GM18951 (cell line): ENCODE data around the gene PYM1.
"Not testable (repeated sequence)": the region's sequence is repeated elsewhere in the genome, so short reads cannot be mapped to it uniquely, and the experiment has no call there.

Experiments
- POLR2A ChIP-seq: IDR thresholded peaks from 4 replicates; pipeline ENCODE4 v1.6.1; 2011; ENCODE audit warnings: mild to moderate bottlenecking; ENCODE audit not compliant: insufficient read length, insufficient read depth; ENCODE audit errors: extremely low read depth
- in situ Hi-C: fragments of 300-500 bp; cut with MboI; formaldehyde crosslinking; loops from one replicate; pipeline ENCODE4 v1.12.0; 2022; ENCODE audit warnings: low sequenced_read_pairs, mixed read lengths, inconsistent platforms; ENCODE audit not compliant: unreplicated experiment

Gene PYM1

GRCh38 chr12:55909513-55909884 is 18.2 kb downstream of the PYM1 start:
- TF ChIP-seq POLR2A, result no peak
- in situ Hi-C loops, result no loop called here

GRCh38 chr12:55908726-55909512 is 18.8 kb downstream of the PYM1 start:
- in situ Hi-C loops, result no loop called here
- no peak for TF ChIP-seq POLR2A

DNA sequence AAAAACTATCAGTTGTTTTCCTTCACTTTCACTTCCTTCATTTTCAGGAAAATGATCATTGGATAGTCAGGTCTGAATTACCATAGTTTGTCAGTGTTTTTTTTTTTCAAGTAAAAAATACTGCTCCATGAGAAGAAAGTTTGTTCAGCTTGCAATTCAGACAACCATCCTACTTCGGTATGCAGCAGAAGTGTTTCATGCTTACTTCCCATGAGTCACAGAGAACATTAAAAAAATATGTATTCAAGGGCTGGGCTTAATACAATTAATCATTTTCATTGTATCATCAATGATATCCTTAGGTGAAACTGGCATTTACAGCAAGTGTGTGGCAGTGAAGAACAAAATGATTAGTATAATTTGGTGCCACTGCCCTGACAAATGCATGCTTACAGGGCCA is 21.6 kb downstream of the PYM1 start:
- in situ Hi-C loops, result no loop called here
- no peak for TF ChIP-seq POLR2A

DNA sequence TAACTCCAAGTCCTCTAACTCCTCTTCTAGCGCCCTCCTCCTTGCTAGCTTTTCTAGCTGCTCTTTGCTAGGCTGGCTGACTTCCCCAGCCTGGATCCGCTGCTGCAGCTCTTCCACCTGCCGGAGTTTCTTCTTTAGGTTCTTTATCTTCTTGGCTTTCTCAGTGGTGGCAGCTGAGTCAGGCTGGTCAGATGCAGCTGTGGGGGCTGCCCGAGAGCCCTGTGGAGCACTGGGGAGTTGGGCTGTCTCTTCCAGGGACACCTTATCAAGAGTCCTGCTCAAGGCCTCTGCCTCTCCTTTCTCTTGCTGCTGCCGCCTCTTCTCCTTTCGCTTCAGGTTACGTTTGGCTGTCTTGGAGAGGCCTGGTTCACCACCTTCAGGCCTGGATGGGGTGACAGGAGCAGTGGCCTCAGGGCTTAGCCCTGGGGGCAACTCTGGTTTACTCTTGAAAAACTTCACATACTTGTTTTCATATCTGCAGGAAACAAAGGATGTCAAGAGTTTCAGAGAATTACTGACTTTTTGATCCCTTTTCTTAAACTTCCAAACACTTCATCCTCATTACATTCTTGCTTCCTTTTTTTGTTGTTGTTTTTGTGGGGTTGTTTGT is 25.7 kb downstream of the PYM1 start:
- TF ChIP-seq POLR2A, result no peak
- in situ Hi-C loops, result no loop called here

DNA sequence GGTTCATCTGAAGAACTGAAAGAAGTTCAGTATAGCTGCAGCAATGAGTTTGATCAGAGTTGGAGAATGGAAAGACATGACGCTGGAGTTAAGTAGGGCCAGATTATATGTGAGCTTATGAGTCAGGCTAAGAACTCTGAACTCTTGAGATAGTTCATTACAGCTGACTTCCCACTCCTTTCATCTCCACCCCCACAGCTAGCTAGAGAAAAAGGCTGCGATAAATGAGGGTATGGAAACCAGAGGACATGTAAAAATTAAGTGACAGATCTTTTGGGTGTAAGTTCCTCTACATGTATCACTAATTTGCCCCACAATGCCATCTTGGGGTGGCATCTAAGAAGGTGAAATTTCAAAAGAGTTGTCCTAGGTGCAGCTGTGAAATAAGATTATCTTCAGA is 28.6 kb downstream of the PYM1 start:
- TF ChIP-seq POLR2A, result no peak
- in situ Hi-C loops, result no loop called here

DNA sequence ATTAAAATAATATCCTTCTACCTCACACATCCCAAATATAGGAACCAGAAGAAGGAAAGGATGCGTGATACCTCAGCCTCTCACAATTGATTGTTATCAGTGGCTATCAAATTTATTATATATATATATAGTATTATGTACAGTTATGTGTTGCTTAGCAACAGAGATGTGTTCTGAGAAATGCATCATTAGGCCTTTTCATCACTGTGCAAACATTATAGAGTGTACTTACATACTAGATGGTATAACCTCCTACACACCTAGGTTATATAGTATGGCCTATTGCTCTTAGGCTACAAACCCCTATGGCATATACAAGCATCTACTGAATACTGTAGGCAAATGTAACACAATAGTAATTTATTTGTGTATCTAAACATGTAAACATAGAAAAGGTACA is 34.0 kb downstream of the PYM1 start:
- in situ Hi-C loops, result no loop called here
- TF ChIP-seq POLR2A, result no peak

- TF ChIP-seq POLR2A, result no peak
- in situ Hi-C loops, result no loop called here
Measured at GRCh38 chr12:55891310-55891709, 36.4 kb downstream of the PYM1 start.

- in situ Hi-C loops, result no loop called here
- TF ChIP-seq POLR2A, result no peak
Measured at GRCh38 chr12:55885113-55885512, 42.6 kb downstream of the PYM1 start.

GRCh38 chr12:55877824-55878223 is 49.9 kb downstream of the PYM1 start:
- in situ Hi-C loops, result no loop called here
- TF ChIP-seq POLR2A, result no peak

DNA sequence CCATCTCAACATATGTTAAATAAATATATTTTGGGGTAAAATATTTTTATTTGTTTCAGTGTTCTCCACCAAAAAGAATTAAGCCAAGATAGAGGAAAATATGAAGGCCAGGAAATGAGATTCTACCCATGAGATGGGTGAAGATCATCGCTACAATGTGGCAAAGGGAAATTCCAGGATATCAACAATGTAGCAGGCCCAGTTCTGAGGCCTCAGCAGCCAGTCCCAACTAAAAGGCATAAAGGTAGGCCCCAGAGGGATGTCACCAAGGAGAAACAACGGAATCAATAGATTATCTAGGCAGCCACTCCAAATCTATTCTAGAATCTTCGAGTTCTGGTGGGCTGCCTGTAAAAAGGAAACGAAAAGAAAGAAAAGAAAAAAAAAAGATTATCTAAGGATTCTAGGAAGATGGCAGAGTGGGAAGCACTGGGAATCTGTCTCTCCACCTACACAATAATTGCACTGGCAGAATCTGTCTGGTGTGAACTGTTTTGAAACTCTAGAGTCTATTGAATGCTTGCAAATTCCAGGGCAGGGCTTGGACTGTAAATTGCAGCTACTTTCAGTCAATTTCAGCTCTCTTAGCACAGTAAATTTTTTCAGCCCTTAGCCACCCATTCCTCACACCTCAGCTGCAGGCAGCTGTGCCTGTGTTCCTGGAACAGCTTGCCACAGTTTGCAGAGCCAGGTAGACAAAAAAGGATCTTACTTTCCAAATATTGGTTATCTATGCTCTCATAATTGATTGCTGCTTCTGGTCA is 51.8 kb downstream of the PYM1 start:
- TF ChIP-seq POLR2A, result no peak
- in situ Hi-C loops, result no loop called here

GRCh38 chr12:55874443-55874842 is 53.3 kb downstream of the PYM1 start:
- in situ Hi-C loops, result no loop called here

DNA sequence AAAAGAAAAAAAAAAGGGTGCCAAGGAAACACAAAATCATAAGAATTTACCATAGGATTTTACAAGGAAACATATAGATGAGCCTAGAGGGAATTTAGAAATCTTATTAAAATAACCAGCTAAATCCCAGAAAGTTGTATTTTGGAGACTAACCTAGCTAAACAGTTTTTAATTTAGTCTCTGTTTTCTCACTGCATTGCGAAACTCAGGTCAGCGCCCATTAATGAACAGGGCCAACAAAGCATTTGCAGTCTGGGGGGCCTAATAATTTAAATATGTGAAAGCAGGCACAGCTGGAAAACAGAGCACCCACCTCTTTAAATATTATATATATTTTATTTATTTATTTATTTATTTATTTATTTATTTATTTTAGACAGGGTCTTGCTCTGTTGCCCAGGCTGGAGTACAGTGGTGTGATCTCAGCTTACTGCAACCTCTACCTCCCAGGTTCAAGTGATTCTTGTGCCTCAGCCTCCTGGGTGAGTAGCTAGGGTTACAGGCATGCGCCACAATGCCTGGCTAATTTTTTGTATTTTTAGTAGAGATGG is 61.2 kb downstream of the PYM1 start:
- in situ Hi-C loops, result not testable (repeated sequence)

More at GRCh38 chr12:55874443-55874842, 53.3 kb downstream of the PYM1 start:
- no peak for TF ChIP-seq POLR2A

DNA sequence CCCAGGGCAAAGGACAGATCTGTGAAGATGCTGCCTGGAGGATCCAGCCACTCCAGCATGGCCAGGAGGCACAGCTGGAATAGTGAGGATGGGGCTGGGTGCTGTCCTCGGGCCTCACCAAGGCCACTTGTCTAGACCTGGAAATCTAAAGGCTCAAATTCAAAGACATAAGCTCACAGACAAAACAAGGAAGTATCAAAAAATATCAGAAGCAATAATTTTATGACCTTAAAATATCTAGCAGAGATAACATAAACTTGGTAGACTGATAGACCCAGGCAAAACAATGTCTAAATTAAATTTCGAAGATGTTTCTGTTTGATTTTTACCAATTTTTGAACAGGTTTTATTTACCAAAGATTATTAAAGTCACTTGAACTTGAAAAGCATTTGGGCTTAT is 62.4 kb downstream of the PYM1 start:
- in situ Hi-C loops, result no loop called here
- TF ChIP-seq POLR2A, result no peak

GRCh38 chr12:55862931-55863330 is 64.8 kb downstream of the PYM1 start:
- in situ Hi-C loops, result not testable (repeated sequence)

- TF ChIP-seq POLR2A, result no peak
- in situ Hi-C loops, result no loop called here
Measured at GRCh38 chr12:55862286-55862685, 65.4 kb downstream of the PYM1 start.
